HG03280 (cell line): ENCODE measurements around the gene CBLN2.

Source experiments
- ATAC-seq: cut with Tn5 transposase; IDR thresholded peaks from one replicate; pipeline ENCODE4 v1.9.1; 2021; ENCODE audit warnings: mild to moderate bottlenecking, moderate library complexity; ENCODE audit not compliant: unreplicated experiment

CBLN2 gene

DNA sequence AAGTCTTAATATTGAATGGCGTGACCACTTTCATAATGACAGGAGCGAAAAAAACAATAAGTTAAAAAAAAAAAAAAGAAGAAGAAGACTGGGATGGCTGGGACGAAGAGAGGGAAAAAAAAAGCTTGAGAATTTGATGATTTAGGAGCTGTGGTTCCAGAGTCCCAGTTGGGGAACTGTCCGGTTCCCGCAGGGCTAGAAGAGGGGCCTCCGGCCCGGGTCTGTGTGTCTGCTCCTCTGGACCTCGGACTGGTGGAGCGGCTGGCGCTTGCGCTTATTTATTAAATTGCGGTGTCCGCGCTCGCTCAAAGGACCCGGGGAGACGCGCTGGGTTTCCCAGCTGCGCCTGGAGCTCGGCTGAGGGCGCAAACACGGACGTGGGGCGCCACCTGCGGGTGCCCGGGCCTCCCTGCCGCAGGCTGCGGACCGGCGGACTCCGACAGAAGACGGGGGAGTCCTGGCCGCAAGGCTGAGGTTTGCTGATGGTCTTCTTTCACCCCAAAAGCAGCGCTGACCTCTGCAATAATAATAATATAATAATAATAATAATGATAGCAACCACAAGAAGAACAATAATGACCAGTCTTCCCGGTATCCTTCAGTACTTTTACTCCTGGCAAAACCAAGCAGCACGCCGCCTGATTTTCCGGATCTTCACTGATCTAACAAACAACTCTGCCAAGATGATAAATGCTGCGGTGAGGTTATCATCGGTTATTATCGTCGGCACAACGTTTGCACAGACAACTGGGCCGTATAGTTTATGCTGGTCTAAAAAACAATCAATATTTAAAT lies at the start of gene CBLN2:
CBLN2 (minus strand) TSS at position 251 of the 795 bp plus-strand sequence. CDS start 2,182 bp downstream, outside the sequence.
- ATAC-seq: peak; percentile 92

- ATAC-seq: no peak
These were observed 44.2 kb upstream of the CBLN2 start for GRCh38 chr18:72588360-72588759.

DNA sequence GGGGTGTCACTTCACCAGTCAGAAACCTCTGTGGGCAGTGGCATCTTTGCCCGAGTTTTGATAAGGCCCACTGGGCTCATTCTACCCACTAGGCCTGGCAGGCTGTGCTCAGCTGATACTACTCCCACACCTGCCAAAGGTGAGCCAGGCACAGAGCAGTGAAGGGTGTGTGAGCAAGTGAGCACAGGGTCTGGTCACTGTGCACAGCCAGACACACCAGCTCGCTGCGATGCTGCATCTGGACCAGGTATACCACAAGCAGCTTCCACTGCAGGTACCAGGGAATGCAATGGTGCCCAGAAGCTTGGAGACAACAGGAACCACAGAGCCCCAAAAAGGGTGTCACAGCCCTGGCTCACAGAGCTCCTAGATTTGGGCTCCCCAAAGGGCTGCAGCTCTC lies 40.6 kb upstream of the CBLN2 start:
- no peak for ATAC-seq

DNA sequence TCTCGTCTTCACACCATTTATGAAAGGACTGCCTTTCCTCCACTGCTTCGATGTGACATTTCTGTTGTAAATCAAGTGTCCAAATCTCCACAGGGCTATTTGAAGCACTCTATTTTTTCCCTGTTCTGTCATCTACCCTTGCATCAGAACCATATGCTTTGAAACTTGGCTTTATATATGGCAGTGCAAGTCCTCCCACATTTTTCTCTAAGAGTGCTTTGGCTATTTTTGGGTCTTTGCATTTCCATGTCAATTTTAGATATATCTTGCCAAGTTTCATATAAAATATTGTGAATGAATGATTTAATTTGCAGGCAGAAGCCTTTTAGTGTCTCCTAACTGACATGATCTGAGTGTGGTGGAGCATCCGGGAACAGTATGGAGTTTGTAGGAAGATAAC lies 37.8 kb upstream of the CBLN2 start:
- no peak for ATAC-seq

DNA sequence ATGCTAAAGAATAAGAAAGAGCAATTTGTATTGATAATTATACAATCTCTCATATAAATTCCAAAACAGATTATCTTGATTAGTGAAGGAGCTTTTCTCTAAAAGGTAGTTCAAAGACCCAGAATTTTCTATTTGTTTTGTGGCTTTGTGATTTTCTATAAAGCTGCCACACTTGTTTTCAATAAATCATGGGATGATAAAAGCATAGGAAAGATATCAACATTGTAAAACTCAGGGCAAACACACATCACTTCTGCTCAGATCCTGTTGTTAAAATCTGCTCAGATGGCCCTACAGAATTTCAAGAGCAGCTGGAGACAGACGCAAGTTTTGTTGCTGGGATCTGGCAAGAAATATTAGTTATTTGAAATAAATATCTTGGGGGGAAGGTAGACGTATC lies 28.8 kb upstream of the CBLN2 start:
- no peak for ATAC-seq

- ATAC-seq: no peak
These were observed 22.1 kb upstream of the CBLN2 start for GRCh38 chr18:72566290-72566689.

GRCh38 chr18:72555968-72556367 lies 11.8 kb upstream of the CBLN2 start:
- ATAC-seq: no peak

- no peak for ATAC-seq
These were observed 11.0 kb upstream of the CBLN2 start for GRCh38 chr18:72555101-72555500.

- no peak for ATAC-seq
These were observed 636 bp downstream of the CBLN2 start for GRCh38 chr18:72543357-72544055.

DNA sequence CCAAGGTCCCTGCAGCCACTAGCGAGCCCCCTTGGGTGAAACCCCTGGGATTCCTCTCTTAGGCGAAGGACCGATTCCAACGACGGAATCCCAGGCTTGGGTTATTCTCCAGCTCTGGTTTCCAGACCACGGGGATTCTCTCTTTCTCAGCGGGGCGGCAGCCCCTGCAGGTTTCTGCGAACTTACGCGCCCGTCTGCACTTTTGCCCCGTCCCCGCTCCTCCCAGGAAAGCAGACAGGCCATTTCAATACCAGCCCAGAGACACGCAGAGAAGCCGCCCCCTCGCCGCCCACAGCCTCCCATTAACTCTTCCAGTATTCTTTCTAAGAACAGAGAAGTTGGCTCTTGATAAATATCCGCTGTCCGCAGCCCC lies 1.2 kb downstream of the CBLN2 start:
- ATAC-seq: no peak

DNA sequence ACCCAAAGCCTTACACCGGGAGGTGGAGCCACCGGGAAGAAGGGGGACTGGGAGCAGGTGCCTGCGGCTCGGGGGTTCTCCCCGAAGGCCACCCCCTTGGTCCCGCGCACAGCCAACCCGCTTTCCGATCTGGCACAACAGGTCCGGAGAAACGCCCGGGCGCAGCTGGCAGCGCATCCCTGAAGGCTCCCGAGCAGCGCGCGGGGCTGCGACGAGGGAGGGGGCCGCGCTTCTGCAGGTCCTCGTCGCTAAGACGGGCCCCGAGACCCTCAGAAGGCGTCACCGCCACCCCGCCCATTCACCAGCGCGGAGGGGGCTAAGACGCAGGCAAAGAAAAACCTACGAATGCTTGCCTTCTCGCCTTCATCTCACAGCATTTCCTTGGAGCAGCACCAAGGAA lies 1.8 kb downstream of the CBLN2 start:
- no peak for ATAC-seq

DNA sequence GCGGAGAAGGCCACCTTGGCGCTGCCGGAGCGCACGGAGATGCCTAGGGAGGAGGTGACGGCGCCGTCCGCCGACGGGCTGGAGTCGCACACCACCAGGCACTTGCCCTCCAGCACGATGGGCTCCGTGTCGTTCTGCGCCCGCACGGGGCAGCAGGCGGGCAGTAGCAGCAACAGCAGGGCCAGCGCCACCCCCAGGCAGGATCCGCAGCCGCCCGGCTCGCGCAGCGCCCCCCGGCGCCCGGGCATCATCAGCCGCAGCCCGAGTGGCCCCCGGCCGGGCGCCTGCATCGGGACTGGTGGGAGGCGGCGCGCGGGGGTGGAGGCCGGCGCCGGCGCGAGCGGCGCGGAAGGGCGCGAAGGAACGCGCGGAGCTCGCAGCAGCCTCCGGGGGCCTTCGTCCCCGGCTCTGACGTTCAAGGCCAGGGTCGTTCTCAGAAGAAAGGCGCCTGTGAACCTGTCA lies 2.2 kb downstream of the CBLN2 start:
- no peak for ATAC-seq

DNA sequence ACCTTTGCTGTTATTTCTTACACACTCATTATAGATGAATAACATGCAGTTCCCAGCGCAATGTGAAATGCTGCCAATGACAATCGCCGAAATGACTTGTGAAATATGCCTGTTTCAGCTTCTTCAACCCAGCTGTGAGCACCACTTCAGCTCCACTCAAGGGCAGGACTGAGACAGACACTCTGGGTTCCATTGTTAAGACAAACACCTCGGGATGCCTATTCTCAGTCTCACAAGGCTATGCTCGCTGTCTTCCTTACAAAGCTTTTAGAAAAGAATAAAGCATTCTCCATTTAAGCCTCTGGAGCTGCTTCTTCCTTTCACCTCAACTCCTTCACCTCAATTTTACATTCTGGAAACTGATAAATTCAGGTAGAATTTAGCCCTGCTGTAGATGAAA lies 4.2 kb downstream of the CBLN2 start:
- no peak for ATAC-seq

GRCh38 chr18:72530622-72531021 lies 13.5 kb downstream of the CBLN2 start:
- no peak for ATAC-seq

DNA sequence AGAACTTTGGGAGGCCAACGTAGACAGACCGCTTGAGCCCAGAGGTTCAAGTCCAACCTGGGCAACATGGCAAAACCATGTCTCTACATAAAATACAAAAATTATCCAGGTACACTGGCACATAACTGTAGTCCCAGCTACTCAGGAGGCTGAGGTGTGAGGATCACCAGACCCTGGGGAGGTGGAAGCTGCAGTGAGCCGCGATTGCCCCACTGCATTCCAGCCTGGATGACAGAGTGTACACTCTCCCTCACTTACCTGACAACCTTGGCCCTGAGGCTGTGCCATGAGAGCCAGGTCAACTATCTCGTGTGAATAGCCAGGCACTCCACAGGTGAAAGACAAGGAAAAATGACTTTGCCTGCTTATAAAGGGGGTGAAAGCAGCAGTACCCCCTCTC lies 39.3 kb downstream of the CBLN2 start:
- no peak for ATAC-seq

DNA sequence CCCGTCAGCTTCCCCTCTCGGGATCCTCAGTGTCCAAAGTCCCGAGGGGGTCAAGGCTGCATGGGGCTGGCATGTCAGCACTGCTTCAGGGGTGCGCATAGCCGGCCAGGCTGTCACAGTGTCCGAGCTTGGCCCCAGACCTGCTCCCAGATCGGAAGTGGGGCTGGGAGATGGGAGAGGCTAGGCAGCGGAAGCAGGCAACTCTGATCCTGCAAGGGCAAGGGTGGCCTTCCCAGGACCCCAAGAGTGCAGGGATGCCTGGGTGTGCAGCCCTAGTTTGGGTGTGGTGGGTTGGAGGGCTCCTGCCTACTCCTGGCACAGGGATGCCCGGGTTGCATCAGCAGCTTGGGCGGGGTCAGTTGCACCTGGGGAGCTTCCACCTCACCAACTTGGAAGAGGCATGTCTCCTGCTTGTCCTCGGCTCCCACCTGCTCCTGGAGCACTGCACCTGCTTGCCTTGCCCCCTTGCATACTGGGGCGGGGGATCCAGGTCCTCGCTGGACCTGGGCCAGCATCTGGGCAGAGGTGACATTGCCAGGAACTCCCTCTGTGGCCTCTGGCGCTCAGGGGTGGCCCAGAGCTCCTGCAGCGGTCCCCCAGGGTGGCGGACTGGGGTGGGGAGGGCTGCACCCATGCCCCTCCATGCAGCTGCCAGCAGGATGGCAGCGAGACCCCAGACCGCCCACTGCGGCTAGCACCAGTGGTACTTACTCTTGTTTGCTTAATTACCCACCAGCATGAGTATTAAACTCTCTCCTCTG lies 41.3 kb downstream of the CBLN2 start:
- ATAC-seq: no peak

- ATAC-seq: no peak
These were observed 51.6 kb downstream of the CBLN2 start for GRCh38 chr18:72492497-72492896.
